Regular cardiac myocyte (primary cell): ENCODE measurements around the gene PRDX4. TPM values are rescaled to one million over a fixed set of nuclear protein-coding genes. Genes with fewer than 3 reads are reported as not detected.

Experiments used
- total RNA-seq: library from RNA; depleted of rRNA; stranded (reverse); fragments of >200 nt; gene quantifications from 2 replicates; pipeline ENCODE4 v1.2.3, GENCODE V29; 2014

PRDX4 gene
- 147 and 309 TPM in 2 replicates for total RNA-seq

DNA sequence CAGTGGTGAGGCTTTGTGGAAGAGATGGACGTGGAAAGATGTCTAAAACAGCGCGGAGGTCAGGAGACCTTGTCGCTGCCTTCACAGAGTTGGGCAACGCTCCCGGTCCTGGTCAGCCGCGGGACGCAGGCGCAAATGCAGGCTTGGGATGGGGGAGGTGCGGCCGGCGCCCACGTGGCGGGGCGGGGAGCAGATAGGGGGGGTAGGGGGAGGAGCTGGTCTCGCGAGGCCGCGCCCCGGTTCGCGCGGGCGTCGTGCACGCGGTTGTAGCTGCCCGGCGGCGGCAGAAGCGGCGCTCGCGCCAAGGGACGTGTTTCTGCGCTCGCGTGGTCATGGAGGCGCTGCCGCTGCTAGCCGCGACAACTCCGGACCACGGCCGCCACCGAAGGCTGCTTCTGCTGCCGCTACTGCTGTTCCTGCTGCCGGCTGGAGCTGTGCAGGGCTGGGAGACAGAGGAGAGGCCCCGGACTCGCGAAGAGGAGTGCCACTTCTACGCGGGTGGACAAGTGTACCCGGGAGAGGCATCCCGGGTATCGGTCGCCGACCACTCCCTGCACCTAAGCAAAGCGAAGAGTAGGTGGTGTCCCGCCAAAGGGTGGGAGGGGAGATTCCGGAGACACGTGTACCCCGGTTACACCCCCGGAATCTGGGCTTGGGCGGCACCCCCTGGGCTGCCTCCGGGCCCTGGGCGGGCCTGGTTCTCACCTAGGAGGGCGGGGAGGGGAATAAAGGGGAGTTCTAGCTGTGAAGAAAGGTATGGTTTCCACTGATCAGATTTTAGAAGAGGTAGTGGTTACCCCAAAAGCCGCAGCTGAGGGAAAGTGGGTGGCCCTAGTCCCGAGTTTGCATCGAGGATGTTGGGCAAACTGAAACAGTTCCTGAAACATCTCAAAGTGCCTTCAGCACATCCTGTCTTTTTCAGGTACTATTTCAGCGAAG, at the start of gene PRDX4:
TSS of gene PRDX4 (plus strand) at position 255 of the 939 bp plus-strand sequence. CDS start at position 333, 78 bp downstream.

Other genes with a start within 250 kb of the PRDX4 start
- gene ACOT9, start 75.8 kb downstream of the PRDX4 start, total RNA-seq: 36.1 and 62.3 TPM in 2 replicates
- 78.6 and 218 TPM in 2 replicates for gene SAT1, start 115.7 kb downstream of the PRDX4 start, total RNA-seq
- gene APOO, start 240.4 kb downstream of the PRDX4 start, total RNA-seq: 7.9 and 14.6 TPM in 2 replicates
- gene CXorf58, start 240.5 kb downstream of the PRDX4 start, total RNA-seq: not detected in 2 replicates